ENCODE results near the gene NPIPB8.
"Not testable (repeated sequence)": the region's sequence is repeated elsewhere in the genome, so short reads cannot be mapped to it uniquely, and the experiment has no call there.

DNA sequence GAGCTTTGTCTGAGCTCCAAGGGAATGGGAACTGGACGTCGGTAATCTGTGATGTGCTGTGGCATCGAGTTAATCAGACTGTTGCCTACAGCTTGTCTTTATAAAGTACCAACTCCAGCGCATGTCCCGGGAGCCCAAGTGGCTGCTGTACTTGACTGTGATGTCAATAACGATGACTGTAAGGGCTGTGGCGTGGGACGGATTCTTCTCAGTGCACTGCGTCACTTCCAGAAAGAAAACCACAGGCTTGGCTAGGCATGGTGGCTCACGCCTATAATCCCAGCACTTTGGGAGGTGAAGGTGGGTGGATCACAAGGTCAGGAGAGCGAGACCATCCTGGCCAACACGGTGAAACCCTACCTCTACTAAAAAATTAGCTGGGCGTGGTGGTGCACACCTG, 51.6 kb downstream of the NPIPB8 start:
- TF ChIP-seq, protein P1, sequence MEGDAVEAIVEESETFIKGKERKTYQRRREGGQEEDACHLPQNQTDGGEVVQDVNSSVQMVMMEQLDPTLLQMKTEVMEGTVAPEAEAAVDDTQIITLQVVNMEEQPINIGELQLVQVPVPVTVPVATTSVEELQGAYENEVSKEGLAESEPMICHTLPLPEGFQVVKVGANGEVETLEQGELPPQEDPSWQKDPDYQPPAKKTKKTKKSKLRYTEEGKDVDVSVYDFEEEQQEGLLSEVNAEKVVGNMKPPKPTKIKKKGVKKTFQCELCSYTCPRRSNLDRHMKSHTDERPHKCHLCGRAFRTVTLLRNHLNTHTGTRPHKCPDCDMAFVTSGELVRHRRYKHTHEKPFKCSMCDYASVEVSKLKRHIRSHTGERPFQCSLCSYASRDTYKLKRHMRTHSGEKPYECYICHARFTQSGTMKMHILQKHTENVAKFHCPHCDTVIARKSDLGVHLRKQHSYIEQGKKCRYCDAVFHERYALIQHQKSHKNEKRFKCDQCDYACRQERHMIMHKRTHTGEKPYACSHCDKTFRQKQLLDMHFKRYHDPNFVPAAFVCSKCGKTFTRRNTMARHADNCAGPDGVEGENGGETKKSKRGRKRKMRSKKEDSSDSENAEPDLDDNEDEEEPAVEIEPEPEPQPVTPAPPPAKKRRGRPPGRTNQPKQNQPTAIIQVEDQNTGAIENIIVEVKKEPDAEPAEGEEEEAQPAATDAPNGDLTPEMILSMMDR (conservative IDR thresholded peaks at IDR 0.05) = not testable (repeated sequence)
- not testable (repeated sequence) for TF ChIP-seq ZFX (IDR thresholded peaks at IDR 0.05)

Measured in C4-2B (cell line).